Measurements from ENCODE around the gene FUT6.
"Not testable (repeated sequence)": the region's sequence is repeated elsewhere in the genome, so short reads cannot be mapped to it uniquely, and the experiment has no call there.

DNA sequence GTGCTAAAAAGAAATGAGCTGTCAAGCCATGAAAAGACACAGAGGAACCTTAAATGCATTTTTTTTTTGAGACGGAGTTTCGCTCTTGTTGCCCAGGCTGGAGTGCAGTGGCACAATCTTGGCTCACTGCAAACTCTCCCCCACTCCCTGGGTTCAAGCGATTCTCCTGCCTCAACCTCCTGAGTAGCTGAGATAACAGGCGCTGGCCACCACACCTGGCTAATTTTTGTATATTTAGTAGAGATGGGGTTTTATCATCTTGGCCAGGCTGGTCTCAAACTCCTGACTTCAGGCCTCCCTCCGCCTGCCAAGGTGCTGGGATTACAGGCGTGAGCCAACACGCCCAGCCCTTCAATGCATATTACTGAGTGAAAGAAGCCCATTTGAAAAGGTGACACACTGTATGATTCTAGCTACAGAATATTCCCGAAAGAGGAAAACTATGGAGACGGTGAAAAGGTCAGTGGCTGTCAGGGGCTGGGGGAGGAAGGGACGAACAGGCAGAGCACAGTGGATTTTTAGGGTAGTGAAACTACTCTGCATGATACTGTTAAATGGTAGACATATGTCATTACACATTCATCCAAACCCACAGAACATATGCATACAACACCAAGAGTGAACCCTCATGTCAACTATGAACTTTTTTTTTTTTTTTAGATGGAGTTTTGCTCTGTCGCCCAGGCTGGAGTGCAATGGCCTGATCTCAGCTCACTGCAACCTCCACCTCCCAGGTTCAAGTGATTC, 44.7 kb upstream of the FUT6 start:
- TF ChIP-seq, protein P1, sequence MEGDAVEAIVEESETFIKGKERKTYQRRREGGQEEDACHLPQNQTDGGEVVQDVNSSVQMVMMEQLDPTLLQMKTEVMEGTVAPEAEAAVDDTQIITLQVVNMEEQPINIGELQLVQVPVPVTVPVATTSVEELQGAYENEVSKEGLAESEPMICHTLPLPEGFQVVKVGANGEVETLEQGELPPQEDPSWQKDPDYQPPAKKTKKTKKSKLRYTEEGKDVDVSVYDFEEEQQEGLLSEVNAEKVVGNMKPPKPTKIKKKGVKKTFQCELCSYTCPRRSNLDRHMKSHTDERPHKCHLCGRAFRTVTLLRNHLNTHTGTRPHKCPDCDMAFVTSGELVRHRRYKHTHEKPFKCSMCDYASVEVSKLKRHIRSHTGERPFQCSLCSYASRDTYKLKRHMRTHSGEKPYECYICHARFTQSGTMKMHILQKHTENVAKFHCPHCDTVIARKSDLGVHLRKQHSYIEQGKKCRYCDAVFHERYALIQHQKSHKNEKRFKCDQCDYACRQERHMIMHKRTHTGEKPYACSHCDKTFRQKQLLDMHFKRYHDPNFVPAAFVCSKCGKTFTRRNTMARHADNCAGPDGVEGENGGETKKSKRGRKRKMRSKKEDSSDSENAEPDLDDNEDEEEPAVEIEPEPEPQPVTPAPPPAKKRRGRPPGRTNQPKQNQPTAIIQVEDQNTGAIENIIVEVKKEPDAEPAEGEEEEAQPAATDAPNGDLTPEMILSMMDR (IDR thresholded peaks at IDR 0.05), result not testable (repeated sequence)
- not testable (repeated sequence) for TF ChIP-seq POLR2AphosphoS5, EP300 (IDR thresholded peaks at IDR 0.05)

All from esophagus muscularis mucosa (tissue), 4 donors.